Stimulated activated naive CD8-positive, alpha-beta T cell treated with anti-CD3 and anti-CD28 coated beads, Interleukin-15, amount 100 ng/mL, for 72 hours (primary cell): Measurements from ENCODE around the gene HDAC10.
A peak's percentile ranks its signal among the peaks of the same experiment; 100 is the strongest.

Source experiments
- ATAC-seq: fragments of 150-1000 bp; cut with Tn5 transposase; 2 replicates; pipeline ENCODE4 v1.10.0; 2021; ENCODE audit warnings: mild to moderate bottlenecking, moderate library complexity
- DNase-seq, 2 donors: peaks; one replicate each; pipeline ENCODE4 v3.0.0; 2021 to 2022
- H3K27ac Mint-ChIP-seq, 2 donors: one replicate each; pipeline ENCODE4 v1.8.0; 2022; ENCODE audit warnings: mild to moderate bottlenecking in 2 of 2, mixed read lengths in 2 of 2, moderate library complexity in 2 of 2
- H3K27me3 Mint-ChIP-seq: one replicate; pipeline ENCODE4 v1.8.0; 2022; ENCODE audit warnings: mixed read lengths
- H3K4me1 Mint-ChIP-seq: one replicate; pipeline ENCODE4 v1.8.0; 2022; ENCODE audit warnings: mild to moderate bottlenecking, mixed read lengths
- H3K4me3 Mint-ChIP-seq, 2 donors: one replicate each; pipeline ENCODE4 v1.8.0; 2022; ENCODE audit warnings: mild to moderate bottlenecking in 2 of 2, mixed read lengths in 2 of 2, moderate library complexity in 1 of 2
- H3K9me3 Mint-ChIP-seq, 2 donors: one replicate each; pipeline ENCODE4 v1.8.0; 2022; ENCODE audit warnings: mixed read lengths in 2 of 2

Gene HDAC10

DNA sequence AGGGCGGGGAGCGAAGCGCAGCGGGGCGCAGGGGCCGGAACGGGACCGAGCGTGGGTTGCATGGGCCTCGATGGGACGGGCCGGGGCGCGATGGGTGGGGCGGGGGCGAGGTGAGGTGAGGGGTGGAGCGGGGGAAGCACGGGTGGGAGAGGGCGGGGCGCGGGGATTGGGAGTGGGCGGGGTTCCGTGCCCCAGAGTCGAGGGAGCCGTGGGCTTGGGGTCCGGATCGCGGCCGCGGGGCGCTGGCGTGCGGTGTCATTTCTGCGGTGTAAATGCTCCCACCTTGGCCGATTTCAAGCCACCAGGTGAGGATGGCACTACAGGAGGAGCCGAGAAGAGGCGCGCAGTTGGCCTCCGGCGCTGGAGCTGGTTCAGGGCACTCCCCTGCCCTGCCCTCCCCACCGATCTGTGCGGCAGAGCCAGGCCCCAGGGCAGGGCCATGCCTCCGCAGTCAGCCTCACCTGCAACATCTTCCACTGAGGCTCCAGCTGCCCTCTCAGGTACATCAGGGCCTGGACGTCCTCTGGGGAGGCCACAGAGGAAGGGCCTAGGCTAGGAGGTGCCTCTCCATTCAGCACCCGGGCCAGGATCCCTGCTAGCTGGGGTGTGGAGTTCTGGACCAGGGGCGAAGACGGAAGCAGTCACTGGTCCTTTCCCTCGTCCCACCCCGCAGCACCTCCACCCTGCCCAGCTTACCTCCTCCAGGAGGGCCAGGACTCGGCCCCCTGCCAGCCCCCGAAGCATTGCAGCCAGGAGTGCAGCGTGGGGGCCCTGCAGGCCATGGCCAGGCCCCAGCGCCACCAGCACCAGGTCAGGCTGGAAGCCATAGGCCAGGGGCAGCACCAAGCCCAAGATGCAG lies 5.6 kb downstream of the HDAC10 start:
- Mint-ChIP-seq H3K4me1 (peaks cover 80% of the 10 kb centered on the region), H3K27me3 (no peaks in the 10 kb centered on the region), H3K4me3 (peak overlapping the region; percentile 99 to 100), H3K27ac (peak overlapping the region; percentile 99 to 100), H3K9me3 (no peaks in the 10 kb centered on the region)
- DNase-seq (no peak), ATAC-seq (peak; percentile 6)

DNA sequence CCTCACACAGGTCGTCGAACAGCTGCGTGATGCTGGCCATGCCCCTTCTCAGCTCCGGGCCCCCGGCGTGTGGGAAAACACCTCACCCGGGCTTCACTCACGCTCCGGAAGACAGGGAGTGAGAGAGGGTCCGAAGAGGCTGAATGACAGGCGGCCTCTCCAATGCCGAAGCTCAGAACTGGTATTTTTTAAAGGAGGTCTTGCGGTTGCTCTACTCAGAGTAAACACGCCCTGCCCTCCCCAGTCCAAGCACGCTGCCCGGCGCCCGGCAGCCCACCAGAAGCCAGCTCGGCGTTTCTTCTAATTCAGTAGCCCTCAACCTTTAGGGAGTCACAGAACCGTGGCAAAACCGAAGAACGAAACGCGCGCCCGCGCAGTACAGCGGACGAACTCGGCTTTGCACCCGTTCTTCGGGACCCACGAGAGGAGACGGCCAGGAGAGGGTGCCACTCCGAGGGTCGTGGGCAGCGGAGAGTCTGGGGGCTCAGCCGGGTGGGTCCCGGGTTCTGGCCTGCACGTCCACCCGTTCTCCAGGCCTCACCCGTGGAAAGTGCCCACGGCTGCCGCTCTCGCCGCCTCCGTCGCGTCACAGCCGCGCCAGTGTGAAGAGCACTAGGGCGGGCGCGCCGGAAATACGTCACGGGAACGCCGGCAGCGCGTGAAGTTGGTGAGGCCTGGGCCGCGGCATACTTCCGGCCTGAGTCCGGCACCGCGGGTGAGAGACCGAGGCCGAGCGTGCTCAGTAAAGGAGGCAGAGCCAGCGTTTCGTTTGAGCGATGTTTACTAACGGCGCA lies 6.4 kb downstream of the HDAC10 start, which contains the start of gene TUBGCP6:
TUBGCP6 (minus strand) TSS at position 604 of the 794 bp plus-strand sequence; CDS start at position 40, 564 bp downstream.
- Mint-ChIP-seq H3K4me3 (peak within 1 kb of the TSS; percentile 99 to 100), H3K9me3 (no peaks in the 10 kb centered on the region), H3K27me3 (no peaks in the 10 kb centered on the region), H3K4me1 (peaks cover 78% of the 10 kb centered on the region), H3K27ac (peak within 1 kb of the TSS; percentile 99 to 100)
- DNase-seq, result peak; percentile 87 to 91
- ATAC-seq, result peak; percentile 91

DNA sequence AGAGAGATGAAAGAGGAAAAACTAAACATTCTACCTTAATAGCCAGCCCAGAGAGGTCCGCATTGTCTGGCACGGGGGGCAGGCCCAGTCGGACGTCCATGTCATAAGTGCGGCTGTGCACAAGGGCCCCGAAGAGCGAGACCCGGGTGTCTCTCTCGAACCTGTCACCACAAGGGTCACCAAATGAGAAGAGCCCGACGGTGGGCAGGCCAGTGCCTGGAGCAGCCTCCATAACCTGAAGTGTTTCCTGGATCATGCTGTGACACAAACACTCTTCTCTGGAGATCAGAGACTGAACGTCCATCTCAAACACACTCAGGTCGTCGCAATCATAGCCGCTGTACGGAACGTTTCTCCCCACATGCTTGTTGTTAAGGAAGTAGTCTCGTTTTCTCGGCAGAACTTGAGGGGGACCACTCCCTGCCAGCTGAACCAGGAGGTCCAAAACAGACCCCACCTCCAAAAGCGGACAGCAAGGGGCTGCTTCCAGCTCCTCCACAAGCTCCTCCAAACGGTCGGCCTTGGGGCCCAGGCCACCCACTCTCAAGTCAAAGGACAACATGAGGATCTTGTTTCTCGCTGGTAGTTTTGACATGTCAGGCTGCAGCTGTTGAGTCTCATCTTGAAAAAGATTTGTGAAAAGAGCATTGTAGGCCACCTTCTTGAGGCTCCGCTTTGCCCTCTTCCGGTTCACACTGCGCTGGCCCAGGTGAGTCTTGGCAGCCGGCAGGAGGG lies 7.2 kb downstream of the HDAC10 start:
- Mint-ChIP-seq H3K27me3 (no peaks in the 10 kb centered on the region), H3K9me3 (no peaks in the 10 kb centered on the region), H3K4me1 (peaks cover 74% of the 10 kb centered on the region), H3K4me3 (peak overlapping the region; percentile 99 to 100), H3K27ac (peak overlapping the region; percentile 99 to 100)
- DNase-seq (no peak), ATAC-seq (no peak)

DNA sequence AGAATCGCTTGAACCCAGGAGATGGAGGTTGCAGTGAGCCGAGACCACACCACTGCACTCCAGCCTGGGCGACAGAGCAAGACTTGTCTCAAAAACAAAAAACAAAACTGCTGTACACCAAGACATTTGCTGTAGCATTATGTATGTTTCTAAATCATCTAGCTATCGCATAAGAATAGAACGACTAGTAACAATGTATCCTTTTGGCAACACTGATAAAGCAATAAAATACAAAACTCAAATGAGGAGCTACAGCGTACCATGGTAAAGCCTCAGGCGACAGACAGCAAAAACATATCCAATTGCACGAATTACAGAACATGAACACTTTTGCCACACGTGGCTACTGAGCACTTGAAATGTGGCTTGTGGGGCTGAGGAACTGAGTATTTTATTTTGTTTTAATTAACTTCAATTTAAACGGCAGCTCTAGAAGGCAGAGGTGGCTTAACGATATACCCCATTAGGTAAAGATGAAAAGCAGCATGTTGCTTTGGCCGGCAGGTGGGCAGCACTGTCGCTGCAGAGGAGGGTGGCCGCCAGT lies 8.6 kb downstream of the HDAC10 start:
- DNase-seq (no peak), ATAC-seq (no peak)
- peaks cover 73% of the 10 kb centered on the region for H3K4me1 Mint-ChIP-seq
- no peaks in the 10 kb centered on the region for H3K27me3 Mint-ChIP-seq
- peak overlapping the region in 1 of 2 donors; percentile 42 for H3K27ac Mint-ChIP-seq
- peak overlapping the region; percentile 99 to 100 for H3K4me3 Mint-ChIP-seq
- H3K9me3 Mint-ChIP-seq, result no peaks in the 10 kb centered on the region

DNA sequence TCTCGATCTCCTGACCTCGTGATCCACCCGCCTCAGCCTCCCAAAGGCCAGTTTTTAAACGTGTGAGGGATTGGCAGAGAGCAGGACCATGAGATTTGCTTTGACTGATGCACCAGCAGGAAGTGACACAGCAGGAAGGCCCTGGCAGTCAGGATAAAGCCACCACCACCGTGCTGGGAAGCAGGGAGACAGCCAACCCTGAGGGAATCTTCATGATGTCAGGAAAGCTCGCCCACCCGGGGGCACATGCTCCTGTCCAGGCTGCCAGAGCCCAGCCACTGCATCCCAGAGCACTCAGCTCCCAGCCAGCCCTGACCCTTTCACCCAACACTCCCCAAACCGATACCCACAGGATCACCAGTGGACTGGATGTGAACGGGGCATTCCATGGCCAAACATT lies 12.3 kb downstream of the HDAC10 start:
- no peak overlapping the region for H3K4me3 Mint-ChIP-seq
- ATAC-seq, result no peak
- no peaks in the 10 kb centered on the region for H3K27me3 Mint-ChIP-seq
- peaks cover 0 to 10% of the 10 kb centered on the region in 2 donors for H3K9me3 Mint-ChIP-seq
- no peak overlapping the region for H3K27ac Mint-ChIP-seq
- peaks cover 71% of the 10 kb centered on the region for H3K4me1 Mint-ChIP-seq
- no peak for DNase-seq

DNA sequence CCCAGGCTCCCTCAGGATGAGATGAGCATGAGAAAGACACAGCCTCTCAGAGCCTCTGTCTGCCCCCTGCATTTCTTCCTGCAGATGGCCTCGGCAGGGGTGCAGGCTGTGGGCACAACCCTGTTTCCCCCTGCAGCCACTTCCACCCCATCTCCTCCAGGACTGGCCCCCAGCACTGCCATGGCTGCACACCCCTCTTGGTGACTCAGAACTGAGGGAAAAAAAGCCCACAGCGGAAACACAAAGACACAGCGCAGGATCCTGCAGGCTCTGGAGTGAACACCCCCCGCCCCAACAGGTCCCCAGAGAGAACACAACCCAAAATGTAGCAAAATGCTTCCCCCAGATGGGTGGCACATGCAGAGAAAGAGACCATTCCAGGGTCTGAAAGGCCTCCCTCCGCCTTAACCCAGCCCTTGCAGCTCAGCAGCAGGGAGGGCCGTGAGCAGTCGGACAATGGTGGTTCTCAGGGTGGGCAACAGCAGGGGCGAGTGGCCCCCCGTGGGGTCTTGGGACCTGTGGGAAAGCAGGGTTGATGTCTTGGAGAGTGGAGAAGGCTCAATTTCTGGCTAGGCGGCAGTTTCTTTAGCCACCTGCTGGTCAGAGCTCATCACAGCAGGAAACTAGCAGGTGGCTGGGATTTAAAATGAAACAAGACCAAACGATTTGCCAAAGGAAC lies 14.2 kb downstream of the HDAC10 start:
- peaks cover 55% of the 10 kb centered on the region for H3K4me1 Mint-ChIP-seq
- H3K9me3 Mint-ChIP-seq, result peaks cover 0 to 10% of the 10 kb centered on the region in 2 donors
- H3K27me3 Mint-ChIP-seq, result no peaks in the 10 kb centered on the region
- DNase-seq, result peak in 1 of 2 donors; percentile 14
- H3K27ac Mint-ChIP-seq, result peak overlapping the region in 1 of 2 donors; percentile 75
- no peak overlapping the region for H3K4me3 Mint-ChIP-seq
- ATAC-seq, result peak; percentile 7

DNA sequence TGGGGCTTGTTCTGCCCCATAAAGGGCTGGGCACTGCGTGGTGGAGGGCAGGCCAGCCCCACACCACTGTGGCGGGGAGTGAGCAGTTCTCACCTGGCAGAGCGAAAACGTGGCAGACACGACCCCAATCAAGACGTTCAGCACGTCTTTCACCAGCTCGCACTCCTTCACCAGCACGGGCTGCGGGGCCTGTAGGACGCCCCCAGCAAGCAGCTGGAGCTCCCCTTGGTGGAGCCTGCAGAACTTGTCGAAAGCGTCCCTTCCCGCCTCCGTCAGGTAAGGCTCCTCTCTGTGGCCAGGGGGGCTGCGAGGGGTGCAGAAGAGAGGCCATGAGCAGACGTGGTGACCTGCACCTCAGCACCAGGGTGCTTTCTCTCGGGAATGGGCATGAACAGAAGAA lies 17.8 kb downstream of the HDAC10 start:
- no peak overlapping the region for H3K4me3 Mint-ChIP-seq
- H3K27me3 Mint-ChIP-seq, result no peaks in the 10 kb centered on the region
- peak overlapping the region in 1 of 2 donors; percentile 67 for H3K27ac Mint-ChIP-seq
- H3K9me3 Mint-ChIP-seq, result peaks cover 0 to 10% of the 10 kb centered on the region in 2 donors
- peaks cover 35% of the 10 kb centered on the region for H3K4me1 Mint-ChIP-seq
- DNase-seq (no peak), ATAC-seq (no peak)

DNA sequence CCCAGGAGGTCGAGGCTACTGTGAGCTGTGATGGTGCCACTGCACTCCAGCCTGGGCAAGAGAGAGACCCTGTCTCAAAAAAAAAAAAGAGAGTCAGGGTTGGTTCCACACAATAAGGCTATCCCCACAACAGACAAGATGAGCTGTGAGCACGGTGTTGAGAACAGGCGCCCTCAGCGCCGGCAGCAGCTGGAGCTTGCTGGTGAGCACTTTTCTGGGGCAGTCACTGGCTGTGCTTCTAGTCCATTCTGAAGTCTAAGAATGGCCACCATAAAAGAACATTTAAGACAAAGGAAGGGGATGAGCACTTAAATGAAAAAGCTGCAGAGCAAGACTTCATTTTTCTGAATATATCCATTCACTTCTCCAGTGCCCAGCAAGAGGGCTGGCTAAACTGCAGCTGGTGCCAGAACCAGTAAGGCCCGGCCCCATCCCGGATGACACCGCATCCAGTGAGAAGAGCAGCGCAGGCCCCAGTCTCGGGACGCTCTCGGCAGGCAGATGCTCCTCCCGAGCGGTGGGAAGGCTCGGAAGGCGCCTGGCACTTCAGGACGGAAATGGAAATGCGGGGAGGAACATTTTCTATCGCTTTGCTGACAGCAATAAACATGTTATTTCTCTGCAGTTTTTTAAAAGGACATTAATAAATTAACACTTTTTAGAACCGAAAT lies 18.4 kb downstream of the HDAC10 start:
- no peaks in the 10 kb centered on the region for H3K27me3 Mint-ChIP-seq
- H3K4me3 Mint-ChIP-seq, result no peak overlapping the region
- ATAC-seq, result no peak
- peaks cover 0 to 10% of the 10 kb centered on the region in 2 donors for H3K9me3 Mint-ChIP-seq
- peaks cover 32% of the 10 kb centered on the region for H3K4me1 Mint-ChIP-seq
- no peak for DNase-seq
- H3K27ac Mint-ChIP-seq, result peak overlapping the region in 1 of 2 donors; percentile 71

DNA sequence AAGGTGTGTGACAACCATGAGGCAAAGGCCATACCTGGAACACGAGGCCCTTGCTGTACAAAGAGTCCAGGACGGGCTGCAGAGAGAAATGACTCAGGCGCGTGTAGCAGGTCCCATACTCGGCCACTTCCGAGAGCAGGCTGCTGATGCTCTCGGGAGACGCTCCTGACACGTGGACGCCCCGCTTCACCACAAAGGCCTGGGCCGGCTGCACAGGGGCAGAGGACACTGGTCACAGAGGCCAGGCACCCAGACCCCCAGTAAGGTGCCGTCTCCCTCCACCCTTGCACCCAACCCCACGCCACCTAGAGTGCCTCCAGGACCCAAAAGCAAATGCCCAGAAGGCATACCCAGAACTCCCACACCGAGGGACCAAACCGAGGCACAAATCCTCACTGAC lies 21.7 kb downstream of the HDAC10 start:
- DNase-seq (no peak), ATAC-seq (no peak)
- no peaks in the 10 kb centered on the region for H3K9me3 Mint-ChIP-seq
- H3K27ac Mint-ChIP-seq, result peak overlapping the region in 1 of 2 donors; percentile 69
- peaks cover 14% of the 10 kb centered on the region for H3K4me1 Mint-ChIP-seq
- no peak overlapping the region for H3K4me3 Mint-ChIP-seq
- H3K27me3 Mint-ChIP-seq, result no peaks in the 10 kb centered on the region

DNA sequence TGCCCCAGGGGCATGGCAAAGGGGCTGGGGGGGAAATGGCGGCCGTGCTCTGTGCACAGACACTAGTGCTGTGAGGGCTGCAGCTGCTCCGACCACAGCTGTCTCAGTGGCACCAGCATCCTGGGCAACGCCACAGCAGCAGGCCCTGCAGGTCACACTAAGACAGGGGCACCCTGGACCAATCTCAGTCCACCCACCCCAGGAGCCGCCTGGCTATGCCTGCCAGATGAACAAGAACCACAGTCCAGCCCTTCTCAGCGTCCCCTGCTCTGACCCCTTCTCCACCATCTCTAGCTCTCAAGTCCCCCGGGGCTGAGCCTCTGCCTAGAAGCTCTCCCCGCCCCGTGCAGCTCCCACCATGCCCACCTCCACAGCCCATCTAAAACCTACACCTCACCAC lies 22.7 kb downstream of the HDAC10 start:
- no peak for ATAC-seq
- Mint-ChIP-seq H3K4me3 (no peak overlapping the region), H3K27me3 (no peaks in the 10 kb centered on the region), H3K9me3 (no peaks in the 10 kb centered on the region), H3K27ac (peak overlapping the region in 1 of 2 donors; percentile 74), H3K4me1 (peaks cover 6% of the 10 kb centered on the region)
- DNase-seq, result no peak

DNA sequence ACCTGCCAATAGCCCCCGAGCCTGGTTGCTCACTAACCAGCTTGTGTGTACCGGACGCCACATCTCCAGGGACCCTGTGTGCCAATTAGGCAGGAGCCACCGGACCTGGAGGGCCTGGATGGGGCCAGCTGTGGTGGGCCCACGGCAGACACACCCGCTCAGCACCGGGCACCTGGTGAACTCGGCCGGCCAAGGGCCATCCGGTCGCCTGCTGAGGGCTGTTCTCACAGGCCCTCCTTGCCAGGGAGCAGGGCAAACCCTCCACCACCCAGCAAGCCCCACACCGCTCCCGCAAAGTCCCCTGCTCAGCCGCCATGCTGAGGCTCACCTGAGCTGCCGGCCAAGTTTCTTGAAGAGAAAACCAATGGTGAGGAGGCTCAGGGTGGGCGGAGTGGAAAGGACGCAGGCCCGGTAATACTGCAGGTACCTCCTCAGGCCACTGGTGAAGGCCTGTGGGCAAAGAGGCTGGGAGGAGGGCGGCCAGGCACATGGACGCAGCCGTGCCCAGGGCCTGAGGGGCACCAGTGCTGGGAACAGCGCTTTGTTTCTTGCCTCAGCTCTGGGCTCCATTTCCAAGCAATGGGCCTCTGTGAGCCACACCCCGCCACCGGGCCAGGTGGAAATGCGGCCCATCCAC lies 23.4 kb downstream of the HDAC10 start:
- Mint-ChIP-seq H3K27ac (peak overlapping the region in 1 of 2 donors; percentile 71), H3K9me3 (no peaks in the 10 kb centered on the region), H3K4me3 (no peak overlapping the region), H3K27me3 (no peaks in the 10 kb centered on the region), H3K4me1 (peaks cover 6% of the 10 kb centered on the region)
- no peak for DNase-seq
- ATAC-seq, result no peak

DNA sequence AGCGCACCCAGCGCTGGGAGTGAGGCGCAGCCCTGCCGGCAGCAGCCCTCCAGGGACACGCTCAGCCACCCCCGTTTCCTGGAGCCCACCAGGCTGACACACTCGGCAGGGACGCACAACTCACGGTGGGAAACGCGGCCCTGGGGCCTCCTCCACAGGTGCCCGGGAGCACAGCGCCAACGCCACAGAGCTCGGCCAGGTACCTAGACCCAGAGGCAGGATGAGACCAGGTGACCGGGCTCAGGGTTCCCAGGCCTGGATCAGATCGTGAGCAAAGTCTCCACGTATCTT lies 24.2 kb downstream of the HDAC10 start:
- no peak for ATAC-seq
- Mint-ChIP-seq H3K9me3 (no peaks in the 10 kb centered on the region), H3K27ac (no peak overlapping the region), H3K27me3 (no peaks in the 10 kb centered on the region), H3K4me3 (no peak overlapping the region), H3K4me1 (peaks cover 6% of the 10 kb centered on the region)
- DNase-seq, result no peak

DNA sequence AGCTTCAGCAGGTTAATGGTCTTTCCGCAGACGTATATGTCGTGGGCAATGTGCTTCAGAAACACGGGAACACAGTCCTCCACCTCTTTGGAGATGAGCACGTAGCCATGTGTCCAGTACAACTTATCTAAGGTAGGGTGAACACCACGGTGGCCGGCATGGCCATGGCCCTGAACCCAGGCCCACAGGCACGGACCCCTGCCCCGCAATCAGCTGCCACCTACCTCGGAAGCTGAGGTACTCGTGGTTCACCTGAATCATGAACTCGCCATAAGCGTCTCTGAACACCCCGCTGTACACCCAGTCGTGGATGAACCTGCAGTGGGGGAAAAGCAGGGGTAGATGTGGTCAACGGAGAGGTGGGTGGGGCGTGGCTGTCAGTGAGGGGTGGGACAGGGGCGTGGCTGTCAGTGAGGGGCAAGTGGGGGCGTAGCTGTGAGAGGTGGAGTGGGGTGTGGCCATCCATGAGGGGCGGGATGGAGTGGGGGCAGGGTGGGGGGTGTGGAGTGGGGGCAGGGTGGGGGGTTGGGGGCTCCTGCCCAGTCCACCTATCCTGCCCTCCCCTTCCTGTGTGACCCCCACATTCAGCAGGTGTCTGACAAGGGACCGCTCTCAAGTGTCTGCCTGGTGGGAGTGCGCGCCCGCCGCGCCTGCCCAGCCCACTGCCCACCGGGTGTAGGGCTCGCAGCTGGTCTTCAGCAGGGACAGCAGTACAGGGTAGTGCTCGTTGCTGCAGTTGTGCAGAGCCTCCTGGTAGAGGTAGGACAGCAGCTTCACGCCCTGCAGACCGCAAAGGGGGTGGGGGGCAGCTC lies 24.8 kb downstream of the HDAC10 start:
- DNase-seq (no peak), ATAC-seq (peak; percentile 35)
- H3K4me3 Mint-ChIP-seq, result no peak overlapping the region
- H3K4me1 Mint-ChIP-seq, result peaks cover 6% of the 10 kb centered on the region
- H3K27me3 Mint-ChIP-seq, result no peaks in the 10 kb centered on the region
- no peaks in the 10 kb centered on the region for H3K9me3 Mint-ChIP-seq
- peak overlapping the region in 1 of 2 donors; percentile 27 for H3K27ac Mint-ChIP-seq
